Endothelial cell of umbilical vein (primary cell): ENCODE data around the gene MNAT1. TPM values are rescaled to one million over a fixed set of nuclear protein-coding genes. Genes with fewer than 3 reads are reported as not detected.

Experiments used
- BruUV-seq: library from RNA; stranded (reverse); fragments of 400-500 nt; replicated peaks from 2 replicates; lab custom pipeline; 2021; lab: Mats Ljungman, UMichigan
- CTCF ChIA-PET: fragments of 300-600, 350-600 bp; sonication (Branson Sonifier 250); formaldehyde crosslinking; loops from one replicate; lab custom pipeline; 2021; ENCODE audit warnings: antibody characterized with exemption, inconsistent platforms; lab: Charles Lee
- POLR2A ChIA-PET: fragments of 300-600, 350-600 bp; sonication (Branson Sonifier 250); formaldehyde crosslinking; loops from one replicate; lab custom pipeline; 2021; ENCODE audit warnings: antibody characterized with exemption, inconsistent platforms; lab: Charles Lee
- DNase-seq: peaks from one replicate; pipeline ENCODE4 v3.0.0-alpha.2; 2011; ENCODE audit warnings: low read depth, low spot score
- FAIRE-seq: peaks from 2 replicates; lab custom pipeline; 2011; peaks lifted over from hg19 to GRCh38; lab: Jason Lieb, UNC
- H2AFZ ChIP-seq: 2 replicates; pipeline ENCODE4 v1.6.0; 2012; ENCODE audit warnings: low read depth, low read length, control low read depth, inconsistent platforms
- H3K27ac ChIP-seq: 2 replicates; pipeline ENCODE4 v1.5.1; 2011; ENCODE audit warnings: low read depth, mild to moderate bottlenecking, control low read depth, low read length, moderate library complexity; ENCODE audit not compliant: insufficient read depth
- H3K27me3 ChIP-seq, 2 experiments: 2 replicates each; pipeline versions ENCODE4 v1.6.0 to v1.6.1; 2011; ENCODE audit warnings: low read length in 2 of 2, mixed read lengths in 1 of 2; ENCODE audit not compliant: control insufficient read depth in 2 of 2, insufficient read depth in 2 of 2
- H3K36me3 ChIP-seq, 2 experiments: 2 replicates in 1 of 2; 3 replicates in 1 of 2; pipeline ENCODE4 v1.5.1; 2011; ENCODE audit warnings: low read length in 2 of 2, mild to moderate bottlenecking in 1 of 2, moderate library complexity in 1 of 2; ENCODE audit not compliant: control insufficient read depth in 2 of 2, insufficient read depth in 2 of 2; ENCODE audit errors: extremely low read depth in 1 of 2
- H3K4me1 ChIP-seq: 3 replicates; pipeline ENCODE4 v1.5.1; 2011; ENCODE audit warnings: mild to moderate bottlenecking, low read length; ENCODE audit not compliant: control insufficient read depth, insufficient read depth; ENCODE audit errors: extremely low read depth
- H3K4me2 ChIP-seq: 2 replicates; pipeline ENCODE4 v1.6.1; 2011; ENCODE audit warnings: low read length, control low read depth, mixed read lengths; ENCODE audit not compliant: insufficient read depth
- H3K4me3 ChIP-seq, 3 experiments: fragments of 200-600 bp in 1 of 3; sonication (generic), shearing (Covaris generic) in 1 of 3; replicated peaks in 1 of 3; 2 replicates each; pipeline ENCODE4 v1.5.1; 2011 to 2016; ENCODE audit warnings: control low read depth in 3 of 3, low read length in 3 of 3, mild to moderate bottlenecking in 2 of 3, inconsistent platforms in 1 of 3, low read depth in 1 of 3, moderate library complexity in 1 of 3; ENCODE audit not compliant: insufficient read depth in 1 of 3
- H3K79me2 ChIP-seq: 2 replicates; pipeline ENCODE4 v1.6.0; 2012; ENCODE audit warnings: low read length, inconsistent platforms; ENCODE audit not compliant: control insufficient read depth, insufficient read depth
- H3K9ac ChIP-seq: replicated peaks from 2 replicates; pipeline ENCODE3; 2011; ENCODE audit warnings: low read length, control low read depth; ENCODE audit not compliant: insufficient read depth; ENCODE audit errors: extremely low read depth
- H3K9me1 ChIP-seq: replicated peaks from 3 replicates; pipeline ENCODE4 v1.6.0; 2011; ENCODE audit warnings: mild to moderate bottlenecking, low read length; ENCODE audit not compliant: control insufficient read depth, insufficient read depth; ENCODE audit errors: extremely low read depth
- H3K9me3 ChIP-seq: replicated peaks from 2 replicates; pipeline ENCODE4 v1.5.1; 2012; ENCODE audit warnings: low read length, inconsistent platforms; ENCODE audit not compliant: control insufficient read depth, insufficient read depth
- H4K20me1 ChIP-seq: replicated peaks from 2 replicates; pipeline ENCODE3; 2011; ENCODE audit warnings: mild to moderate bottlenecking, low read length; ENCODE audit not compliant: control insufficient read depth, insufficient read depth; ENCODE audit errors: extremely low read depth
- EZH2 ChIP-seq: IDR thresholded peaks from 2 replicates; pipeline ENCODE4 v1.6.1; 2012; ENCODE audit warnings: borderline replicate concordance, low read depth, mild to moderate bottlenecking, moderate library complexity, low read length, inconsistent platforms; ENCODE audit not compliant: severe bottlenecking
- FOS ChIP-seq: IDR thresholded peaks from 2 replicates; pipeline ENCODE4 v1.6.1; 2011; ENCODE audit warnings: mild to moderate bottlenecking, low read length, moderate library complexity, borderline replicate concordance; ENCODE audit not compliant: insufficient read depth
- GATA2 ChIP-seq: IDR thresholded peaks from 2 replicates; pipeline ENCODE4 v1.7.0; 2011; ENCODE audit warnings: low read depth, mild to moderate bottlenecking, moderate library complexity, mixed read lengths, low read length; ENCODE audit not compliant: insufficient read length, insufficient read depth
- JUN ChIP-seq: IDR thresholded peaks from 2 replicates; pipeline ENCODE4 v1.6.1; 2011; ENCODE audit warnings: borderline replicate concordance, low read depth; ENCODE audit not compliant: insufficient read length, insufficient read depth
- MYC ChIP-seq: IDR thresholded peaks from one replicate; pipeline ENCODE4 v1.6.1; 2011; ENCODE audit warnings: mild to moderate bottlenecking, low read depth, low read length
- POLR2A ChIP-seq: IDR thresholded peaks from 2 replicates; pipeline ENCODE4 v1.6.1; 2012; ENCODE audit warnings: low read depth, mild to moderate bottlenecking, control low read depth, low read length
- POLR2AphosphoS5 ChIP-seq: IDR thresholded peaks from 2 replicates; pipeline ENCODE4 v1.6.1; 2012; ENCODE audit warnings: low read depth, mild to moderate bottlenecking, control low read depth, low read length, moderate library complexity; ENCODE audit not compliant: insufficient read depth
- dilution Hi-C: fragments of 300-500 bp; cut with MboI; formaldehyde crosslinking; loops from one replicate; pipeline ENCODE4 v1.15.0; 2019; ENCODE audit warnings: low sequenced_read_pairs; ENCODE audit not compliant: extremely low pct_ligation_motif_present
- intact Hi-C: fragments of 100-400 bp; cut with micrococcal nuclease; formaldehyde crosslinking; loops from one replicate; pipeline ENCODE4 v1.10.0; 2022
- polyA plus RNA-seq, 4 experiments: library from polyadenylated mRNA; depleted of rRNA in 3 of 4; stranded (reverse) in 3 of 4; unstranded in 1 of 4; fragments of >200 nt; gene quantifications; 2 replicates each; pipeline versions ENCODE4 v1.2.1 to v1.2.3, GENCODE V29; 2011 to 2012; ENCODE audit warnings: missing spikeins in 1 of 4
- total RNA-seq: library from RNA; stranded (reverse); gene quantifications from 2 replicates; pipeline ENCODE4 v1.2.3, GENCODE V29; 2021
- TF ChIP-seq, protein P1 (sequence below), 2 donors: IDR thresholded peaks; 1 replicate in 1 of 2; 2 replicates in 1 of 2; pipeline ENCODE4 v1.5.1; 2011; ENCODE audit warnings: low read length in 2 of 2, mild to moderate bottlenecking in 2 of 2, moderate library complexity in 2 of 2, control low read depth in 1 of 2, inconsistent platforms in 1 of 2, low read depth in 1 of 2; ENCODE audit not compliant: insufficient read depth in 1 of 2; ENCODE audit errors: extremely low read depth in 1 of 2
- TF ChIP-seq, protein P2 (sequence below): IDR thresholded peaks from 2 replicates; pipeline ENCODE4 v1.6.1; 2011; ENCODE audit not compliant: insufficient read depth, insufficient read length

The MNAT1 gene
- total and polyA plus RNA-seq, 2 donors (not counting 3 experiments of a cell fraction or from before 2014, with no cell fraction given) = 35.7 to 55.7 TPM

- no peaks in the 10 kb centered on the region for H3K9me3 ChIP-seq
- intact Hi-C loops = no loop called here
- no peaks in the 10 kb centered on the region for H3K79me2 ChIP-seq
- H3K9me1 ChIP-seq = no peaks in the 10 kb centered on the region
- FAIRE-seq (no peak), DNase-seq (peak; percentile 6)
- no peak overlapping the region for H3K27ac ChIP-seq
- no peaks in the 10 kb centered on the region for H4K20me1 ChIP-seq
- BruUV-seq = no TSS peak
- CTCF ChIA-PET = interaction anchor here (0.7 to 1.0 kb wide), 2 partner anchors 14 to 196 kb away, joined by 5 read pairs; no protein-coding TSS in a partner anchor
- H3K4me1 ChIP-seq = peaks cover 8% of the 10 kb centered on the region
- no peak overlapping the region for H3K4me2 ChIP-seq
- no peak overlapping the region for H2AFZ ChIP-seq
- POLR2A ChIA-PET = no interaction called here
- TF ChIP-seq FOS (no peak), GATA2 (no peak), JUN (no peak), EZH2 (no peak), MYC (no peak), POLR2A (no peak), POLR2AphosphoS5 (no peak)
- TF ChIP-seq, protein P1, sequence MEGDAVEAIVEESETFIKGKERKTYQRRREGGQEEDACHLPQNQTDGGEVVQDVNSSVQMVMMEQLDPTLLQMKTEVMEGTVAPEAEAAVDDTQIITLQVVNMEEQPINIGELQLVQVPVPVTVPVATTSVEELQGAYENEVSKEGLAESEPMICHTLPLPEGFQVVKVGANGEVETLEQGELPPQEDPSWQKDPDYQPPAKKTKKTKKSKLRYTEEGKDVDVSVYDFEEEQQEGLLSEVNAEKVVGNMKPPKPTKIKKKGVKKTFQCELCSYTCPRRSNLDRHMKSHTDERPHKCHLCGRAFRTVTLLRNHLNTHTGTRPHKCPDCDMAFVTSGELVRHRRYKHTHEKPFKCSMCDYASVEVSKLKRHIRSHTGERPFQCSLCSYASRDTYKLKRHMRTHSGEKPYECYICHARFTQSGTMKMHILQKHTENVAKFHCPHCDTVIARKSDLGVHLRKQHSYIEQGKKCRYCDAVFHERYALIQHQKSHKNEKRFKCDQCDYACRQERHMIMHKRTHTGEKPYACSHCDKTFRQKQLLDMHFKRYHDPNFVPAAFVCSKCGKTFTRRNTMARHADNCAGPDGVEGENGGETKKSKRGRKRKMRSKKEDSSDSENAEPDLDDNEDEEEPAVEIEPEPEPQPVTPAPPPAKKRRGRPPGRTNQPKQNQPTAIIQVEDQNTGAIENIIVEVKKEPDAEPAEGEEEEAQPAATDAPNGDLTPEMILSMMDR (IDR thresholded peaks at IDR 0.05; ENCODE audit: extremely low read depth in 1 of 2, insufficient read depth in 1 of 2, low read depth in 1 of 2, low read length in 2 of 2) = no peak
- TF ChIP-seq, protein P2, sequence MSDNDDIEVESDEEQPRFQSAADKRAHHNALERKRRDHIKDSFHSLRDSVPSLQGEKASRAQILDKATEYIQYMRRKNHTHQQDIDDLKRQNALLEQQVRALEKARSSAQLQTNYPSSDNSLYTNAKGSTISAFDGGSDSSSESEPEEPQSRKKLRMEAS = no peak
- H3K27me3 ChIP-seq = no peaks in the 10 kb centered on the region
- dilution Hi-C loops = no loop called here
- H3K36me3 ChIP-seq = no peaks in the 10 kb centered on the region
- H3K4me3 ChIP-seq = no peak overlapping the region
- H3K9ac ChIP-seq = no peak overlapping the region
Measured at GRCh38 chr14:60951776-60952435, 217.3 kb downstream of the MNAT1 start.
